CD4-positive, alpha-beta T cell treated with Interleukin-17A for 1 hour (primary cell): ENCODE results near the gene DAB1.

Source experiments
- DNase-seq: peaks from one replicate; pipeline ENCODE4 v3.0.0-alpha.2; 2020

Gene DAB1

DNA sequence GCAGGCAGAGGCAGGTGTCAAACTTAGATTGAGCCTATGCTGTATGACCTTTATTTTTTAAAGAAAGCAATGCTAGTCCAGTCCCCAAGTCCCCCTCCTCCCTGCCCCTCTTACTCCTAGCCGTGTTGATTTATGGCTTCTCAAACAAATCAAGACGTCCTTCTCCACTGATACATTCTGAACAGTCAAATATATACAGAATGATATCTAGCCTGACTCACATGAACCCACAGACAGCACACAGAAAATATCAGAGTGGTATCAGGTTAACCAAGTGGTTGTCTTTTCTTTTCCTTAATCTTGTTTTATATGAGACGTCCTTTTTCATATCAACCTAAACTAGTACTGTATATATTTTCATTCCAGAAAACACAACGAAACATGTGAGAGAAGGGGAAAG, 13.4 kb downstream of the DAB1 start:
- no peak for DNase-seq

- DNase-seq = no peak
These were observed 15.9 kb downstream of the DAB1 start for GRCh38 chr1:57407928-57408327.

GRCh38 chr1:57406428-57406970, 17.4 kb downstream of the DAB1 start:
- DNase-seq = no peak

GRCh38 chr1:57404884-57405283, 19.0 kb downstream of the DAB1 start:
- DNase-seq = no peak

GRCh38 chr1:57403201-57403600, 20.7 kb downstream of the DAB1 start:
- no peak for DNase-seq

- DNase-seq = no peak
These were observed 22.2 kb downstream of the DAB1 start for GRCh38 chr1:57401671-57402070.

GRCh38 chr1:57400048-57400447, 23.8 kb downstream of the DAB1 start:
- no peak for DNase-seq

GRCh38 chr1:57393058-57393584, 30.7 kb downstream of the DAB1 start:
- no peak for DNase-seq

DNA sequence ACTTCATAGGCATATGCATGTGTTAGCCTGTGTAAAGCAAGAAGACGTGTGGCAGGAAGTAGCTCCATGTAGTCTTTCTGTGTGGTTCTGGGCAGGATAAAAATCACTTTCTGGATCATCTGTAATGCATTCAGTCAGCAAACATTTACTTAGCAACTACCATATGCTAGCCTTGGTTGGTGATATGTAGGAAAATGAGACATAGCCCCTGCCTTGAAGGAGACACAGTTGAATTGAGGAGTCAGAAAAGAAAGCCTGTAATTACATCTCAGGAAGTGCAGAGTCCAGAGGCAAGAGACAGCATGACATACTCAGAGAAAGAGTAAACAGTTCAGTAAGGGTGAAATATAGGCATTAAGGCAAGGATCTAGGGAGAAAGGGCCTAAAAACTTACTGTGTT, 38.5 kb downstream of the DAB1 start:
- DNase-seq = no peak

DNA sequence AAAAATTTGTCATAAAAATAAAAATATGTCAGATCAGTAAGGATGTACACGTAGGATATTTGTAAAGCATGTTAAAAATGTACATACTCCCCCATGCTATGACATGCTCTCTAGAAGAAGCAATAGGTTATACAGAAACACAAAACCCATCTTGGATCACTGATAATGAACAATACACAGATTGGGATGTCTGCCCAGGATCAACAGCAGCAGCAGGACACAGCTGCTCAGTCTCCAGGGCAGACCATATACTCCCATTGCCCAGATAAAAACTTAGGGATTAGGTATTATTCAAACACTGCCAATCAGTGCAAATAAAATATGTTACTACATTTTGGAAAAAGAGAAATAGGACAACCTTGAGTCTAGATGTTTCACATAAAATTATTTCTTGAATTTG, 39.0 kb downstream of the DAB1 start:
- DNase-seq = no peak

GRCh38 chr1:57384284-57384683, 39.6 kb downstream of the DAB1 start:
- no peak for DNase-seq

- no peak for DNase-seq
These were observed 42.0 kb downstream of the DAB1 start for GRCh38 chr1:57381871-57382270.

- DNase-seq = no peak
These were observed 42.4 kb downstream of the DAB1 start for GRCh38 chr1:57381426-57381825.

- DNase-seq = no peak
These were observed 42.9 kb downstream of the DAB1 start for GRCh38 chr1:57380923-57381322.

- DNase-seq = no peak
These were observed 45.3 kb downstream of the DAB1 start for GRCh38 chr1:57378534-57378933.

GRCh38 chr1:57377339-57378139, 46.3 kb downstream of the DAB1 start:
- no peak for DNase-seq

DNA sequence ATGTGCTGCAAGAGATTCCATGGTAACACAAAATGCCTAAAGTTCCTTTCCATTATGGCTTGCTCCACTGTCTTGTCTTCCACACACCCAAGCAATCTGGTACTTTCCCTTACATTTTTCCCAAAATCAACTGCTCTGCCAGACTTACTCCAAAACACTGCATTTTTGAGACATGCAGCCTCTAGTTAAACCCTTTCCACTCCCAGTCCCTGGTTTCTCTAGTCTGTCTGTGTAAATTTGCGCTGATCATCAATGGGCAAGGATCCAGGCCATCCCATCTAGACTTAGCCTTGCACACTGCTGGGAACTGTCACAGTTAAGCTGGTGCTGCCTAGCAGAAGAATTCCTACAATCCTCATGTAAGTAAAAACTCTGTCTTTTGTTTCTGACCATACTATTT, 47.8 kb downstream of the DAB1 start:
- no peak for DNase-seq

GRCh38 chr1:57369889-57370288, 54.0 kb downstream of the DAB1 start:
- DNase-seq = no peak

DNA sequence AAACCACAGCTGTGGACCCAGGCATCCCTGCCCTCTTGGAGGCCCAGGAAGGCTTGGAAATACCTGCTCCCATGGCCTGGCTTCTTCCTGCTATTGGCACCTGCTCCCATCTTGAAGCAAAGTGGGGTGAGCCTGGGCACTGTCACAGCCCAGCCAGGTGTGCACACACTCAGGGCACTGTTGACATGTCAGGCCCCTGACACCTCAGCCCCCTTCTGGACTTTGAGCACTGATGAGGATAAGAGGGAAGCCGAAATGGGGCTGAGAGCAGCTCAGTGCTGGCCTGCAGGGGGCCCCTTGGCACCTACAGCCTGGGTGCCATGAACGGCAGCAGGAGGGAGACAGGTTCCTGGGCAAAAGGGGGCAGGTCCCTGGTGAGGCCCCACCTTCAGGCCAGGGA, 55.9 kb downstream of the DAB1 start:
- no peak for DNase-seq

- no peak for DNase-seq
These were observed 60.2 kb downstream of the DAB1 start for GRCh38 chr1:57363643-57364042.

GRCh38 chr1:57363165-57363564, 60.7 kb downstream of the DAB1 start:
- DNase-seq = no peak

DNA sequence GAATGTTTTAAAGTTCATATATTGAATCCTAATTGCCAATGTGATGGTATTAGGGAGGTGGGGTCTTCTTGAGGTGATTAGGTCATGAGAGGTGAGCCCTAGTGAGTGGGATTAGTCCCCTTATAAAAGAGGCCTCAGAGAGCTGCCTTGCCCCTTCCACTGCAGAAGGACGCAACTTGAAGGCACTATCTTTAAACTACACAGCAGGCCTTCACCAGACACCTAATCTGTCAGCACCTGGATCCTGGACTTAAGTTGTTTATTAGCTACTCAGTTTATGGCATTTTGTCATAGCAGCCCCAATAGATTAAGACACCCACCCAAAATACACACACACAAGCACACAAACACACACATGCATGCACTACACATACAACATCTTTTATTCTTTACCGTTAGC, 61.4 kb downstream of the DAB1 start:
- DNase-seq = no peak

GRCh38 chr1:57361516-57361915, 62.3 kb downstream of the DAB1 start:
- no peak for DNase-seq

DNA sequence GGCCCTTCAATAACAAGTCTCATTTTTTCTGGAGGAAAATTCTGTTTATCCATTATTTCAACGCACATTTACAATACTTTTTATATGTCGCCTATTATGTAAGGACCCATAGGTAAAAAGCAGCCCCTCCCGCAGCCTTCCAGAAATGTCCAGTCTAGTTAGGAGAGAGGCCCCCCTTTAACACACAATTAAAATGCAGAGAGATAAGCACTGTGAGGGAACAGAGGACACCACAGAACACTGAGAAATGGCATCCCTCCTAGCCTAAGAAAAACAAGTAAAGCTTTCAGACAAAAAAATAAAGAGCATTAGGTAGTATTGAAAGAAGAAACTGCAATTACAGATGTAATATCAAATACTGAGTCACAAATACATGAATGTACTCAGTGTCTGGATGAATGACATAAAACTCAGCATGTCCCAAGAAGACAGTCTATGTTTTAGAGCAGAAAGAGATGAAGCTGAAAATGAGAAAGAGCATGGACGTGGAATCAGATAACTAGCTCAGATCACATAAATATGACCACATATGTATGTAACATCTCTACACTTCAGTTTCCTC, 62.9 kb downstream of the DAB1 start:
- DNase-seq = no peak
